Measurements from ENCODE around the gene TAMALIN.

TAMALIN gene

DNA sequence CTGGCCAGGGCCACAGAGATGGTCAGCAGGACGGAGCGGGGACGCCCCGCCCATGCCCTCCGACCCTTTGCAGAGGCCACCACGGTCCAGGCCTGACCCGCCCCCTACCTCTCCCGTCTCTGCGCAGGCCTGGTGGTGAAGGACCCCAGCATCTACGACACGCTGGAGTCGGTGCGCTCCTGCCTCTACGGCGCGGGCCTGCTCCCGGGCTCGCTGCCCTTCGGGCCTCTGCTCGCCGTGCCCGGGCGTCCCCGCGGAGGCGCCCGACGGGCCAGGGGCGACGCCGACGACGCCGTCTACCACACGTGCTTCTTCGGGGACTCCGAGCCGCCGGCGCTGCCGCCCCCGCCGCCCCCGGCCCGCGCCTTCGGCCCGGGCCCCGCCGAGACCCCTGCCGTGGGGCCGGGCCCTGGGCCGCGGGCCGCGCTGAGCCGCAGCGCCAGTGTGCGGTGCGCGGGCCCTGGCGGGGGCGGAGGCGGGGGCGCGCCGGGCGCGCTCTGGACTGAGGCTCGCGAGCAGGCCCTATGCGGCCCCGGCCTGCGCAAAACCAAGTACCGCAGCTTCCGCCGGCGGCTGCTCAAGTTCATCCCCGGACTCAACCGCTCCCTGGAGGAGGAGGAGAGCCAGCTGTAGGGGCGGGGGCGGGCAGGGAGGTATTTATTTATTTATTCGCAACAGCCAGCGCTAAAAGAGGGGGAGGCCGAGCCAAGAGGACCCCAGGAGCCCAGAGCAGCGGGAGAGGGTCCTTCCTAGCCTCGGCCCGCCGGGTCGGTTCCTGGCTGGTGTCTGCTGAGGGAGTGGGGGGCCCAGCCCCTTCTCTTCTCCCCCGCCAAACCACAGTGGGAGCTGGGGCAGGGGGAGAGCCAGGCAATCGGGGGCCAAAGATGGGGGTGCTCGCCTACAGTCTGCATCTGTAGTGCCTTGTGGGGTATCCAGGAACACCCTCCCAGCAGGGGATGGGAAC, 8.1 kb downstream of the TAMALIN start:
- no peak for DNase-seq (ENCODE audit: low read depth)

DNA sequence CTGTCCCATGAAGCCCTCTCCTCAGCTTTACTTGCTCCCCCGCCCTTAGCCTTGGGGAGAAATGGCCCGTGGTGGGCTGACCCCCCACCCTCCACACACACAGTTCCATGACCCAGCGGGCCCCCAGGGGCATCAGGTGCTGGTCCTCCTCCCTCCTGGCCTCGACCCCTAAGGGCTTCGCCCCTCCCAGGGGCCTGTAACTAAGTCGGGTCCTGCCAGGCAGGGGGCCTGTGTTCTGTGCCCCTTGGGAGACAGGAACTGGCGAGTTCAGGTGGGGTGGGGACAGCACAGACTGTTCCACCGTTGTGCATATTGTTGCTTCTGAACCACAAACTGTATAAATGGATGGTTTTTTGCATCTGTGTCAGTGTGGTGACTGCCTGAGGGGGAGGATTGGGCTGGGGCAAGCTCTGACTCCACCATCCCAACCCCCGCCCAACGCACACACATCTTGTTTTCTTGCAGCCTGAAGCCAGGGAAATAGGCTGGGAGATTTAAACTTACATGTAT, 8.8 kb downstream of the TAMALIN start:
- no peak for DNase-seq (ENCODE audit: low read depth)

DNA sequence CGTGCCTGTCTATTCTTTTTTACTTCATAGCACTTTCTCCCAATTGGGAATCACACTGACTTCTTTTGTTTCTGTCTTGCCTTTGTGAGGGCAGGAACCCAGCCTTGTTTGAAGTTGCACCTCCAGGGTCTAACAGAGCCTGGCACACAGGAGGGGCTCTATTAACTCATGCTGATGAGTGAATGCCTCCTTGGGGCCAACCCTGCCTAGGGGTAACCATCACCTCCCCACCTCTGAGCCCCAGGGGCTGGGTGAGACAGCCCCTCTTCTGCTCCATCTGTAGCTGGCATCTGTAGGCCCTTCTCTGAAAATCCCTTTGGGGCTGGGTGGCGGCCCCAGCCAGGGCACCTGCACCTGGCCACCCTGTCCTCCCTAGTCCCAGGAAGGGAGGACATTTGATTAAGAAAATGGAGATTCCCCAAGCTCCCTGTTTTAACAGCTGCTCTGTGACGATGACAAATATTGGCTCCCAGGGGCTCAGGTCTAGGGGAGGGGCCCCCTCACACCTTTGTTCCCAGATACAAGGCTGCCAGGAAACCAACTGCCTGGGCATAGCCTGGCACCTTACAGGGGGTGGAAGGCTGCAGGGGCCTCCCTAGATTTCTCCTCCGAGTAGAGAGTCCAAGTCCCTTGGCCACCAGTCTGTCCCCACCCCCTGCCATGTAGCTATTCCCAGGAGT, 11.8 kb downstream of the TAMALIN start:
- no peak for DNase-seq (ENCODE audit: low read depth)

DNA sequence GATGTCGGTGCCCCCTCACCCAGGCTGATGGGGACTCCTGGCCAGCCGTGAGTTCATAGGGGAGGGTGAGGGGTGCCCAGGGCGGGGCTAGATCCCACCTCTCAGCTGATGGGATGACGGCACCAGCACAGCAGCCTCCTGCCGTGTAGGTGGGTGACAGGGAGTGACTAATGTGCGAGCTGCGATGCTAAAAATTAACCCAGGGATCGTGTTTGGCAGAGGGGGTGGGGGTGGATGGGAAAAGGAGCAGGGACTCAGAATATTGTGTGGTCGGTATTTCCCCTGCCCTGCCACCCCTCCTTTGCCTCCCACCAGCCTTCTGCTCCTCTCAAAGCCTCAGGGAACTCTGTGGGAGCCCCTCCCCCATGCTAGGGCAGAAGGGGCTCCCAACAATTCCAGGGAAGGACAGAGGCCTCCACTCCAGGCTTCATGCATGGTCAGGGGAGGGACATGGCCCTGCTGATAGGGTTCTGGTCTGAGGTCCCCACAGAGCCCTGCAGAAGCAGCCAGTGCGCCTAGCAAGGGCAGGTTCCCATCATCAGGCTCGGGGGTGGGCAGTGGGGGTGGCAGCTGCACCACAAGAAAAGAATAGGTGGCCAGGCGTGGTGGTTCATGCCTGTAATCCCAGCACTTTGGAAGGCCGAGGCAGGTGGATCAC, 12.5 kb downstream of the TAMALIN start:
- DNase-seq (ENCODE audit: low read depth): no peak

DNA sequence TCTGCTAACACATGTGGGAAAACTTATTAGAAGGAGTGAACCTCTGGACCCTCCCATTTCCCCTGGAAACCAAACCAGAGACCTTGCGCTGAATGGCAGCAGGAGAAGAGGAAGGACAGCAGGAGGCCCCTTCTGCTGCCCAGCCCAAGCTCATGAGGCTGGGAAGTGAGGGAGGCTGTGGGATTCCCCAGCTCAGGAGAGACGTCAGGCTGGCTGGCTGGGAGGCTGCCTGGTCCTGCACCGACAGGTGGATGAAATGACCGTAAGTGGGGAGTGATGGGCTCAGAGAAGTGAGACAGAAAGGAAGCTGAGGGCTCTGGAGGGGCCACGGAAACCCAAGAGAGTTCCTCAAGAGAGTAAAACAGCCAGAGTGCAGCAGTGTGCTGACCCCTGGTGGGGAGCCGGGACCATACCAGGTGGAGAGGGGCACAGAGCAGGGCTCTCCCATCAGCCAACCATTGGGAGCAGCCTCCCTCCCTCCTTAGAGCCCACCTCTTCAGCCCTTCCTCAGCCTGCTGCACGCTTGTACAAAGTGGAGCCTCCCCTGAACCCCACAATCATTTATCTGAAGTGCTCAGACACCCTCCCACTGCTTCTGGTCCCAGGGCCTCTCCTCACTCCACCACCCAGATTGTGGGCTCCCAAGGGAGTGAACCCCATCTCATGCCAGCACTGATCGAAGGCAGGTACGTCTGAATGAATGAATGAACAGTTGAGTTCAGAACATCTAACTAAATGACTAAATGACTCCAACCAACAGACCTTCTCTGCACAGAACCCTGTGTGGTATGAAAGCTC, 14.0 kb downstream of the TAMALIN start:
- DNase-seq (ENCODE audit: low read depth): peak; percentile 32

DNA sequence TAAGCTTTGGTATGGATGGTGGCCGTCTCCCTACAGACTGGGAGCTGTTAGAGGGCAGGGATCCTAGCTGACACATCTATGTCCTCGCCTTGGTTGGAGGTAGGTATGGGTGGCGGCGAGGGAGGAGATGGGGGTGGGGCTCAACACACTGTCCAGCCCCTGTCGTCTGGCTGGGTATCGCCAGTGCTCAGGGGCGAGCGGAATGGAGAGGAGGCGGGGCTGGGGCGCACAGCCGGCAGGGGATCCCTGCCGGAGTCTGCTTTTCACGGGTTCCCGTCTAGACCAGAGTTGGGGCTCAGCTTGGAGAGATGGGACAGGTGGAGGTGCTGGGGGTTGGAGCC, 16.1 kb downstream of the TAMALIN start:
- DNase-seq (ENCODE audit: low read depth): no peak

DNA sequence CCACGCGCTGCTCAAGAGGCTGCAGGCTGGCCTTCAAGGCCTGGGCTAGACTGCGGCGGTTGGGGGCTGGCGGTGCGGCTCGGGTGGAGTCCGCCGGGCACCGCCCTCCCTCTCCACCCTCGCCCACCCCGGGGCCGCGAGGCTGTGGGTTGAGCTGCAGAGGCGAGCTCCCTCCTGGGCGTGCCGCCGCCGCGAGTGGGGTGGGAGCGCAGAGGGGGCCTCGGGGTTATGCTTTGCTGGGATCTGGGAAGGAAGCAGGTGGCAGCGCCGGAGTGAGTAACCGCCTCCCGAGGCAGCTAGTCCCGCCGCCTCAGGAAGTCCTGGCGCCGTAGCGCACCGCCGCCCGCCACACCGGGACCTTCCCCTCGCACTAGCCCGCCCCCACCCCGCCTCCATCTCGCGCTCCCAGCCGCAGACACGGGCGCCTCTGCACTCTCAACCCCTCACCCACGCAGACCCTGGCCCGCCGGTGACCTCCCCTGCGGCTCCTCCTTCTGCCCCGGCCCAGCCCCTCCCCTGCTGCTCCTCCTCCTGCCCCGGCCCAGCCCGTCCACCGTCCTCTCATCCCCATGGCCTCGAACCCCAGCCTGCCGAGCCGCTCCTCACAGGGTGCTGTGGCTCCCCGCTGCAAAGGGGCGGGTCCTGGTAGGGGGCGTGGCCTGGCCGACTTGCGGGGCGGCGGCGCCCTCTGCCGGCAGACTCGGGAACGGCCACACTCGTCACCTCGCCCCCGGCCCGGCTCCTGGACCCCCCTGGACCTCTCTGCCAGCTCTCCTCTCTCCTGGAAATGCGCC, 16.6 kb downstream of the TAMALIN start:
- DNase-seq (ENCODE audit: low read depth): peak; percentile 83

DNA sequence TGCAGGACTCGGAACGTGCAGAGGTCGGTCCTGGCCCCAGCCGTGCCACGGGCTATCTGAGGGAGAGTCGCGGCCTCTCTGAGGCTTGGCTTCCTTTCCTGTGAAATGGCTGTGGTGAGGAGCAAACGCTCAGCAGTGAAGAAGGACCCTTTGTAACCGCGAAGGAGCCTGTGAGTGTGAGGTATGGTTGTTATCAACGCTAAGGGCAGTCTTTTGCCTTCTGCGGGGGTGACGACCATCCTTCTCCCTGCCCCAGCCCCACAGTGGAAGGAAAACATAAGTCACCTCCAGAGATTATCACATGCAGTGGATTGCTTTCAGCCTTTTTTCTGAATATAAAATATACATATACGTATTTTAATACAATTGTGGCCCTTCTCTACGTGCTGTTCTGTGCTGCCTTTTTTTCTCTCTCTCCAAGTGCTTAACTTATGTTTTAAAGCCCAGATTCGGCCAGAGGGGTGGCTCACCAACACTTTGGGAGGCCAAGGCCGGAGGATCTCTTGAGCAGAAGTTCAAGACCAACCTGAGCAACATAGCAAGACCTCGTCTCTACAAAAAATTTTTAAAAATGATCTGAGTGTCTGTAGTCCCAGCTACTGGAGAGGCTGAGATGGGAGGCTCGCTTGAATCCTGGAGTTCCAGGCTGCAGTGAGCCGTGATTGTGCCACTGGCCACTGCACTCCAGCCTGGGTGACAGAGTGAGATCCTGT, 17.4 kb downstream of the TAMALIN start:
- DNase-seq (ENCODE audit: low read depth): no peak

DNA sequence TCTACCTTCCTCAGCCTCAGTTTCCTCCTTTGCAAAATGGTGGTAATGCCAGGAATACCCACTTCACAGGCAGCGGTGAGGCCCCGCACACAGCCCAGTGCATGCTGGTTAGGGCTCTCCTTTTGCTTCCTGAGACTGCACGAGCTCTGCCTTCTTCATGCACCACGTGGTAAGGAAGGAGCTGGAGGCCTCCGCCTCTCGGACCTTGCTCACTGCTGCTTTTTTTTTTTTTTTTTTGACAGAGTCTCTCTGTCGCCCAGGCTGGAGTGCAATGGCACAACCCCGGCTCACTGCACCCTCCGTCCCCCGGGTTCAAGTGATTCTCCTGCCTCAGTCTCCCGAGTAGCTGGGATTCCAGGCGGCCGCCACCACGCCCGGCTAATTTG, 18.1 kb downstream of the TAMALIN start:
- DNase-seq (ENCODE audit: low read depth): no peak

DNA sequence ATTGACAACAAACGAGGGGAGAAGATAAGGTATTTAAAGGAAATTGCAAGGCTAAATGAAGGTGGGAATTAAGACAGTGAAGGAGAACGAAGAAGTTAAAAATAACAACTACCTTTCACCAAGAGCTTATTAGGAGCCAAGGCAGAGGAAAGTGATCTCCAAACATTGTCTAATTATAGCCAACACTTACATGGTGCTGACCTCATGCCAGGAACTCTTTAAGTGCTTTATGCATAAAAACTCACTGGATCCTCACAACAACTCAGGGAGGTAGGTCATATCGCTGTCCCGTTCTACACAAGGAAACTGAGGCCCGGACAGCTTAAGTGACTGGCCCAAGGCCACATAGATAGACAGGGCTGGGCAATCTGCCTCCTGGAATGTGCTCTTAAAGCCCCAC, 19.5 kb downstream of the TAMALIN start:
- DNase-seq (ENCODE audit: low read depth): no peak

DNA sequence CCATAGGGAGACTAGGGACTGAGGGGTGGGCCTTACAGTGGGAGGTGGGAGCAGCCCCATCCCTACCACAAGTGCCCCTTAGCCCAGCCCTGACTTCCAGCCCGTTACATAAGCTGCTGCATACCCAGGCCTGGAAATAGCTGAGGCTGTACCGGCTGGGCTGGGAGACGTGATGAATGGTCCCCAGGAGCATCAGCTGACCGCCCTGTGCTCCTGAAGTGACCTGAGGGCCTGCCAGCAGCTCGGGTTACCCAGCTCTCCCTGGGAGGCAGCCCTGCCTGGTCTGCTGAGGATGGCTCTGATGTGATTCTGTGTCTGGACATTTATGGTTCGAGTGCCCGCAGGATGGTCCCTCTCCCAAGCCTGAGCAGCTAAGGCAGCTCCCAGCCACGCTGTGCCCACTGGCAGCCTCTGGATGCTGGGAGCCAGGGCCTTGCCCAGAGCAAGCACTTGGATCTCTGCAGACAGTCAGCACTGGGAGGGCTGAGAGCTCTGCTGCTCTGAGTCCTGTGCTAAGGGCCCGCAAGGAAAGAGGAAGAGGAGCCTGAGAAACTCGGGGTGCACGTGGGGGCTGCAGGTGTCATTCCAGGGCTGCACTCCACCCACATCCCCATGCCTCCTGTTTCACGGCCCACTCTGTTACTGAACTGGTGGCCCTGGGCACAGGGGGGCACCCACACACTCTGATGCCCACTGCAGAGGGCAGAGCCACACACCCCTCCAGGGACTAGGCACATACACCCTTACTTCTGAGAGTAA, 20.5 kb downstream of the TAMALIN start:
- no peak for DNase-seq (ENCODE audit: low read depth)

DNA sequence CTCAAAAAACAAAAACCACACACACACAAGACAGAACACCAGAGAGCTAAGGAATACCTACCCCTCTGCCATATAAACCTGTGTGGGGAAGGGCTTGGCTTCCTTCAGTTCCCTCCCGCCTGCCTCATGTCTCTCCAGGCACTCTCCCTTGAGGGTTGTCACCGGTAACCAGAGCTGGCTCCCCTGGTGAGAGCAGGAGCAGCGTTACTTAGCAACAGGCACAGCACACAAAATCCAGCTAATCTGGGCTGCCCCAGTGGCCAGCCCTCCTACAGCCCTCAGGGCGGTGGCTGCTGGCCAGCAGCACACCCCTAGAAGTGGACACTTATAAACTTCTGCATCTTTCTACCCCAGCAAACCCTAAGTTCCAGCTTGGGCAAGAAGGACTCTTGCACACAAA, 22.9 kb downstream of the TAMALIN start:
- DNase-seq (ENCODE audit: low read depth): no peak

DNA sequence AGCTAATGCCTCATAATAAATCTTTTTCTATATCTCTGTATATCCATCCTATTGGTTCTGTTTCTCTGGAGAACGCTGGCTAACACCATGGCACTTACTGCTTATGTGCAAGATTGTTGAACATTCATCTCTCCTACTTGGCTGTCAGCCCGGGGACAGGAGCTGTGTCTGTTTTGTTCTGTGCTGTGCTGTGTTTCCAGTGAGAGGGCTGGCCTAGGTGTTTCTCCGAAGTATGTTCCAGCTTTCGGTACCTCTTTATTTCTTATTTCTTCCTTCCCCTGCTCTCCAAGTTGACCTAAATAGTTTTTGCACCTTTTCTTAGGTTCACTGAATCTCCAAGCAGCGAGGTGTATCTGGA, 25.7 kb downstream of the TAMALIN start:
- DNase-seq (ENCODE audit: low read depth): no peak

DNA sequence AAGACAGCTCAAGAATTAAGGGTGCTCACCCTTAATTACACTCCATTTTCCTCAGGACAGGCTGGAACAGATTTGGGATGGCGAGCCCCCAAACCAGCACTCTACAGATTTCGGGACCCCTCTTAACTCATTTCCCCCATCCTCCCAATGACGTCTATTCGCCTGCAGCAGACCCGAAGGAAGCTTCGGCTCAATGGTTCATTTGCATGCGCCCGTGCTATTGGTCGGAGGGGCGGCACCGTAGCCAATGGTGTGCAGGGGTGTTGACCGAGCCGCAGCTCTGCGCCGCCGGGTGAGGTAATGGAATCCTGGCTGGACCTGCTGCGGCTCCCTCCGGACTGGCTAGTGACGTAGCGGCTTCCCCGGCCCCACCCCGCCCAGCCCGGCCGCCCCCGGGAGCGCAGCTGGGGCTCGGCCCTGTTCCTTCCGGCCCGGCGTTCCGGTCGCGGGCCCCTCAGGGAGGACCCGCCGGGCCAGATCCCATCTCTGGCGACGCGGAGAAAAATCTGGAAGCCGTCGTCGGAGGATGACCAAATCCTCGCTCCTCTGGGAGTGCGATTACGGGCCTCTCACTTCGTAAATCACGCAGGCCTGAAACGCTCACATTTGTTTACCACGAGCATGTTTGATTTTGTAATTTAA, 26.2 kb downstream of the TAMALIN start:
- DNase-seq (ENCODE audit: low read depth): peak; percentile 86

DNA sequence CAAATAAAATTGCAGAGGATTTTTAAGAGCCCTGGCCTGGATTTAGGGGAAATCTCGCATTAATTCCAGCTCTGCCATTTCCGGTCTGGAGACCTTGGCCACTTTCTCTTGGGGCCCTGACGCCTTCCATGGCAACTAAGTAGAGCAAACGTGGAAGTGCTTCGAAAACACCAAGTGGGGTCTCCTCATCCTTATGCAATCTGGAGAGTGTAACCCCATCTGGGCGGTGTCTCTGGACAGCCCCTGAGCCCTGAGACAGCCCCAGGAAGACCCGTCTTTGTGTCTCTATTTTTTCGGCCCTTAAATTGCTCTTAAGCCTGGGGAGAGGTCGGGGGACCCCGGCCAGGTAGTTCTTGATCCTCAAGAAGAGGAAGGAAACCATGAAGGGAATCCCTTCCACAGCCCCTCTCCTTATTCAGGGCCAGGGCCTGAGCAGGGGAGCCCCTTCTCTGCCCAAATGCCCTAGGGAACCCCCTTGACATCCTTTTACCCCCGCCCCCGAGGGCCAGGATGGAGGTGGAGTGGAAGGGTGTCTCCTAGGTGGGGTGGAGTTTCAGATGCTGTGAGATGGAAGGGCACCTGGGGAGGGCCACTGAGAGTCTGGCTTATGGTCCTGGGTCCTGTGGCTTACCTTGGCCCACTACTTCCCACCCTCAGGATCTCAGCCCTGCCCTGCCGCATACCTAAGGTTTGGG, 26.8 kb downstream of the TAMALIN start:
- DNase-seq (ENCODE audit: low read depth): no peak

DNA sequence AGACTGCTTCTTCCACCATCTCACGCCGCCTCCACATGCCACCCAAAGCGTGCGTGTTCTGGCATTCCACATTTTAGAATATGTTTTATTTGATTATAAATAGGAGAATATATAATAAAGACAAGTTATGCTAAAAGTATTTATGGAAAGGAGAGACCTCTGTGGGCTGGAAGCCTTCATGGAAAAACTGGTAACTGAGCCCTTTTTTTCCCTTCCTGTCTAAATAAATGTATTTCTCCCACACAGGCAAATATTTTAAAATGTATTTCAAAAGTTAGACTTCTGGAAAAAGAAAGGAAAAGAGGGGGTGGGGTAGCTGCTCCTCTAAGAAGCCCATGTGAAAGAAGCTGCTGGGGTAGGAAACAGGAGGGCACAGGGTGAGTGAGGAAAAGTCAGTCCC, 28.4 kb downstream of the TAMALIN start:
- DNase-seq (ENCODE audit: low read depth): no peak

DNA sequence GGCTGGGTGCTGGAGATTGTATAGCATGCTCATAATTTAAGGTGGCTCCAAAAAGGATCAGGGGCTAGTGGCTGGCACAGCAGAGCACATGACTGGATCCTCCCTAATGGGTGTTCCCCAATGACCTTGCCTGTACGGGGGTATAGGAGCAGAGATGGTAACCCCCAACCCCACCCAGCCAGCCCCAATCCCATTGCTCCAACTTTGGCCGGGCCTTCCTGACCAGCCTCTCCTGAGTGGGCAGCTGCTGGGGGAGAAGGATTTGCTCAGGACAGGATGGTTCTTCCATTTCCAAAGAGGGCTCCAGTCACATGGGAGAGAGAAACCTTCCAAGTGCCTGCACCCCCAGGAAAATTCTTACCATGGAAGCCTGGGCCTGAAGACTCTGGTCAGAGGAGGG, 29.2 kb downstream of the TAMALIN start:
- no peak for DNase-seq (ENCODE audit: low read depth)

DNA sequence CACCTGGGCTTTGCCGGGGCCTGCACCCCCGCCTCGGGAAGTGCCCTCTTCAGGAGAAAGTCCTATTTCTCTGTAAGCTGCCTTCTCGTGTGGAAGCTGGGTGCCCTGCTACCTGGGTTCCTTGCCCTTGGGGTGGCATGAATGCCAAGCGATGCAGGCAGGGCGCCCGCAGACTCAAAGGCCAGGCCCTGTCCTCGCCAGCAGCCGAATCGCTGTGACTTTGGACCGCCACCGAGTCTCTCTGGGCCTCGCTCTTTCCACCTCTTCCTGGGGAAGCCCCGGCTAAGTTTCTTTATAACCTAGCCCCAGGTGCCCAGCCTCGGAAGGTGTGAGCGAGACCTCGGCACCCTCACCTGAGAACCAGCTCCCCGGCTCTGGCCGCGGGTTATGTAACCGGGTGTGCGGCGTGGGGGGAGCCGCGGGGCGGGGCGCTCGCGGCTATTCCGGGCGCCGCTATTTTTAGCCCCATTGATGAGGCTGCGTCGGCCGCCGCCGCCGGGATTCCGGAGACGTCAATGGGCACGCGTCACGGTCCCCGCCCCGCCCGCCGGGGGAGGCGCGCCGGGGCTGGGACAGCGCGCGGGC, 29.9 kb downstream of the TAMALIN start:
- DNase-seq (ENCODE audit: low read depth): peak; percentile 87

Data from stimulated activated CD8-positive, alpha-beta memory T cell treated with anti-CD3 and anti-CD28 coated beads, Interleukin-12 subunit alpha, Interleukin-12 subunit beta, amount 100 ng/mL, for 4 hours (primary cell).